Liver (tissue), 9 donors: ENCODE measurements around the gene NFKBIB. TPM values are rescaled to one million over a fixed set of nuclear protein-coding genes. Genes with fewer than 3 reads are reported as not detected.
"Not testable (repeated sequence)": the region's sequence is repeated elsewhere in the genome, so short reads cannot be mapped to it uniquely, and the experiment has no call there.

Source experiments
- DNase-seq: peaks from one replicate; pipeline ENCODE4 v3.0.0-alpha.2; 2017; ENCODE audit warnings: low spot score
- H3K27ac ChIP-seq, 2 donors: one replicate each; pipeline ENCODE4 v1.7.0; 2013; ENCODE audit warnings: inconsistent platforms in 2 of 2, low read length in 2 of 2, control low read depth in 1 of 2, low read depth in 1 of 2, mild to moderate bottlenecking in 1 of 2
- H3K27me3 ChIP-seq, 4 donors: one replicate each; pipeline versions ENCODE4 v1.6.1 to v1.7.0; 2013; ENCODE audit warnings: low read length in 3 of 4, inconsistent platforms in 1 of 4, mild to moderate bottlenecking in 1 of 4, moderate library complexity in 1 of 4; ENCODE audit not compliant: control insufficient read depth in 4 of 4, insufficient read depth in 4 of 4
- H3K36me3 ChIP-seq, 4 donors: one replicate each; pipeline versions ENCODE4 v1.6.1 to v1.7.0; 2013; ENCODE audit warnings: low read length in 3 of 4, mild to moderate bottlenecking in 3 of 4, low read depth in 1 of 4, moderate library complexity in 1 of 4; ENCODE audit not compliant: control insufficient read depth in 4 of 4, insufficient read depth in 3 of 4
- H3K4me1 ChIP-seq, 4 donors: one replicate each; pipeline versions ENCODE4 v1.6.1 to v1.7.0; 2013; ENCODE audit warnings: low read length in 3 of 4, mild to moderate bottlenecking in 3 of 4, moderate library complexity in 1 of 4; ENCODE audit not compliant: control insufficient read depth in 4 of 4, insufficient read depth in 4 of 4
- H3K4me3 ChIP-seq, 3 donors: one replicate each; pipeline versions ENCODE4 v1.6.1 to v1.7.0; 2013; ENCODE audit warnings: low read length in 3 of 3, control low read depth in 1 of 3, low read depth in 1 of 3, mild to moderate bottlenecking in 1 of 3
- H3K9ac ChIP-seq, 2 donors: one replicate each; pipeline ENCODE4 v1.7.0; 2013; ENCODE audit warnings: low read length in 2 of 2, mild to moderate bottlenecking in 2 of 2, moderate library complexity in 2 of 2, control low read depth in 1 of 2, low read depth in 1 of 2
- H3K9me3 ChIP-seq, 4 donors: one replicate each; pipeline versions ENCODE4 v1.6.1 to v1.7.0; 2013; ENCODE audit warnings: low read length in 3 of 4; ENCODE audit not compliant: control insufficient read depth in 4 of 4
- ATF3 ChIP-seq: IDR thresholded peaks from 2 replicates; pipeline ENCODE4 v1.6.1; 2016; ENCODE audit warnings: antibody characterized with exemption
- FOXA1 ChIP-seq: IDR thresholded peaks from 2 replicates; pipeline ENCODE4 v1.6.1; 2016; ENCODE audit warnings: antibody characterized with exemption
- GABPA ChIP-seq, 2 donors: IDR thresholded peaks in 1 of 2; conservative IDR thresholded peaks in 1 of 2; 2 replicates each; pipeline ENCODE4 v1.6.1; 2016; ENCODE audit warnings: antibody characterized with exemption in 2 of 2, mild to moderate bottlenecking in 1 of 2, moderate library complexity in 1 of 2
- MAX ChIP-seq: IDR thresholded peaks from 2 replicates; pipeline ENCODE4 v1.6.1; 2016; ENCODE audit warnings: antibody characterized with exemption
- NR2F2 ChIP-seq: IDR thresholded peaks from 2 replicates; pipeline ENCODE4 v1.6.1; 2016; ENCODE audit warnings: antibody characterized with exemption
- RAD21 ChIP-seq, 2 donors: IDR thresholded peaks; 2 replicates each; pipeline ENCODE4 v1.6.1; 2016; ENCODE audit warnings: antibody characterized with exemption in 2 of 2, mild to moderate bottlenecking in 2 of 2
- REST ChIP-seq: IDR thresholded peaks from 2 replicates; pipeline ENCODE4 v1.6.1; 2016; ENCODE audit warnings: antibody characterized with exemption, mild to moderate bottlenecking
- RXRA ChIP-seq, 2 donors: IDR thresholded peaks; 2 replicates each; pipeline ENCODE4 v1.6.1; 2017 to 2018; ENCODE audit warnings: antibody characterized with exemption in 2 of 2, mild to moderate bottlenecking in 1 of 2
- SP1 ChIP-seq: IDR thresholded peaks from 2 replicates; pipeline ENCODE4 v1.6.1; 2018; ENCODE audit warnings: antibody characterized with exemption, mild to moderate bottlenecking
- TAF1 ChIP-seq: conservative IDR thresholded peaks from 2 replicates; pipeline ENCODE4 v1.6.1; 2016; ENCODE audit warnings: antibody characterized with exemption, mild to moderate bottlenecking
- YY1 ChIP-seq: IDR thresholded peaks from 2 replicates; pipeline ENCODE4 v1.6.1; 2016; ENCODE audit warnings: antibody characterized with exemption, mild to moderate bottlenecking
- WGBS: extraction: QIAGEN DNeasy Blood & Tissue Kit; methylation state at CpG from one replicate; pipeline ENCODE4 v1.1.7; 2013; 5-methylcytosine and 5-hydroxymethylcytosine counted together
- polyA plus RNA-seq, 2 donors: library from polyadenylated mRNA; stranded (reverse) in 1 of 2; unstranded in 1 of 2; fragments of 200-250 nt in 1 of 2; fragments of >200 nt in 1 of 2; fragmentation: Nextera tagmentation in 1 of 2; extraction: Ambion mirVana in 1 of 2; gene quantifications; one replicate each; pipeline versions ENCODE4 v1.2.1 to v1.2.3, GENCODE V29; 2013 to 2015
- total RNA-seq, 2 donors: library from RNA; depleted of rRNA; stranded (reverse); fragments of >200 nt; gene quantifications; one replicate each; pipeline ENCODE4 v1.2.3, GENCODE V29; 2014
- donor health status: healthy.
- donor health status: healthy.
- donor health status: healthy.
- donor health status: healthy.
- donor health status: healthy.

Gene NFKBIB
- total and polyA plus RNA-seq, 4 donors: 8.0 to 25.4 (median 14.9) TPM

- H3K36me3 ChIP-seq: peaks cover 6 to 20% (median 7%) of the 10 kb centered on the region in 4 donors
- H3K27ac ChIP-seq: no peak overlapping the region
- no peak overlapping the region for H3K4me3 ChIP-seq
- H3K9me3 ChIP-seq: no peaks in the 10 kb centered on the region
- WGBS: 96% methylated on average over 19 of the region's 19 CpGs
- no peaks in the 10 kb centered on the region for H3K27me3 ChIP-seq
- peaks cover 0 to 6% (median 3%) of the 10 kb centered on the region in 4 donors for H3K4me1 ChIP-seq
- TF ChIP-seq NR2F2 (no peak), GABPA (IDR thresholded peaks at IDR 0.05 in 1 of 2, conservative IDR thresholded peaks at IDR 0.05 in 1 of 2) (no peak), SP1 (no peak), MAX (no peak), YY1 (no peak), RAD21 (IDR thresholded peaks at IDR 0.05) (no peak), RXRA (IDR thresholded peaks at IDR 0.05) (no peak), REST (no peak), ATF3 (no peak)
- no peak overlapping the region for H3K9ac ChIP-seq
- DNase-seq: no peak
Measured at GRCh38 chr19:38880882-38881609, 18.7 kb upstream of the NFKBIB start.

GRCh38 chr19:38883286-38883685, 16.5 kb upstream of the NFKBIB start:
- WGBS: 93% methylated on average over 9 of the region's 9 CpGs
- Histone ChIP-seq H3K4me3 (no peak overlapping the region), H3K9ac (no peak overlapping the region), H3K27ac (no peak overlapping the region), H3K9me3 (no peaks in the 10 kb centered on the region), H3K36me3 (peaks cover 6 to 21% (median 7%) of the 10 kb centered on the region in 4 donors), H3K27me3 (no peaks in the 10 kb centered on the region), H3K4me1 (peaks cover 0 to 6% (median 3%) of the 10 kb centered on the region in 4 donors)
- no peak for DNase-seq
- TF ChIP-seq TAF1: no peak
- no peak for TF ChIP-seq FOXA1
- no peak for TF ChIP-seq REST
- TF ChIP-seq YY1: no peak

- H3K9me3 ChIP-seq, H3K4me1 ChIP-seq, H3K4me3 ChIP-seq, H3K27ac ChIP-seq, DNase-seq, H3K9ac ChIP-seq, H3K27me3 ChIP-seq: not testable (repeated sequence)
- 96% methylated on average over 3 of the region's 3 CpGs for WGBS
- H3K36me3 ChIP-seq: peaks cover 9 to 32% (median 16%) of the 10 kb centered on the region in 4 donors
Measured at GRCh38 chr19:38884691-38885090, 15.1 kb upstream of the NFKBIB start.
